SHP77 (cell line): ENCODE results near the gene ARSB.
"Not testable (repeated sequence)": the region's sequence is repeated elsewhere in the genome, so short reads cannot be mapped to it uniquely, and the experiment has no call there.

Experiments
- DNase-seq, 2 experiments: peaks; one replicate each; lab custom pipeline; 2025; lab: John Stamatoyannopoulos, UW

The ARSB gene

DNA sequence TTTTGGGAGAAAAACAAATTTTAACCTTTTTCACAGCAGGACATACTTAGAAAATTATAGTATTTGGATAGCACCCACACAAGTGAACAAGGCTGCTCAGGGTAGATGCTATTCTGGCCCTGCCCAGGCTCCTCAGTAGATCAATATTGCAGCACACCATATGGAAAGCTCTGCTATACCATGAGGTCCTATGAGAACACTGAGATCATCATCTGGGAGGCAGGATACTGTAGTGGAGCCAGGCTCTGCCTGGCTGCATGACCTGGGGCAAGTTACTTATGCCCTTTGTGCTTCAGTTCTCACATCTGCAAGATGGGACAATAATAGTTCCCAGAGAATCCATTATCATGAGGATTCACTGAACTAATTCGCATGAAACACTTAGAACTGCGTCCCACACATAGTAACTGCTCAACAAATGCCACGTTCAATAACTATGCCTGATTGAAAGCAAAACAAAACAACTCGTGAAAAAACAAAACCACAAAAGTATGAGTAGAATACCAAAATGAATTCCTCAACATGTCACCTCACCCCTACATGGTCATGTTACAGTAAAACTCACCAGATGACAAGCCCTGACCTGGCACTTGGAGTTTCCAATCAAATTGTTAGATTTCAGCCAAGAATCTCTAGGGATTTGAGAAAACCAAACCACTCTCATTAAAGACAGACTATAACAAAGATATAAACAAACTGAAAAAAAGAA is 31.9 kb downstream of the ARSB start:
- no peak for DNase-seq

DNA sequence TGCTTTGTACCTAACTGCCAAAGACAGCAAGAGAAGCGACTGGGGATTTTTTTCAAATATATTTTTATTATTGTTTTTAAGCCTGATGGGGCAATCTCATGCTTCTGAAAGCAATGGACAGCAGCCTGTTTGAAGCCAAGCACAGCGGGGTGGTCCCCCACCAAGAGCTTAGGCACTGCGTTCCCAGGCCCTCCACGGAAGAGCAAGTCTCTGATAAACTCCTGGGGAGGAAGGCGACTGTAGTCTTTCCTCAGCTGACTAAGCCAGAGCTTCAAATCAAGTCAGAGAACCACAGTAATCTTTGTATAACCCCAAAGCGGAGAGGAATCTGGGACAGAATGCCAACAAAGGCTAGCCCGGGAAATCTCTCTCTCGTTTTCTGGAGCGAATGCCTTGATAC is 54.4 kb downstream of the ARSB start:
- no peak for DNase-seq

- no peak for DNase-seq
Measured at GRCh38 chr5:78929833-78930232, 55.3 kb downstream of the ARSB start.

DNA sequence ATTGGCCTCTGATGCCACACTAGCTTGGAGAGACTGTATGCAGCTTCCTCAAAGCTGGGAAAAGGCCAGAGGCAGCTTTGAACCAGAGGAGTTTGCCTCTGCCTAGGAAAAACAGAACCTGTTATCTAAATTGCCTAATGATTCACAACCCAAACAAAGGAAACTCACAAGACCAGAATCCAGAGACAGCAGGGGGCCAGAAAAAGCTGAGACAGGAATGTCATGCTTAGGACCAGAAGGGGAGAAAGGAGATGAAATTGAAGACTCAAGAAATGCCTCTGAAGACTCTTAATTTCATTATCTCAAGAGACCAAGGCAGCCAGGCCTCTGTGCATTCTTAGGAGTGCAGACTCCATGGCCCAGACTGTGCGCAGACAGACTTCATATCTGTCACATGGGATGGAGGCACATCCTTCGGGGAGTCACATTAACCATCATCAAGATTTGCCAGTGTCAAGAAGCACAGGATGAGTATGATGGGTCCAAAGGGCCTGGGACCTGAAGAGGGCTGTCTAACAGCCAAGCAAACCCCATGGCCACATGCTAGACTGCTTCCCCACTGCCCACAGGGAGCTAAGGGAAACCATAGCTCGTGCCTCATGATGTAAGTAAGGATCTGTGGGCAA is 57.3 kb downstream of the ARSB start:
- DNase-seq: no peak

DNA sequence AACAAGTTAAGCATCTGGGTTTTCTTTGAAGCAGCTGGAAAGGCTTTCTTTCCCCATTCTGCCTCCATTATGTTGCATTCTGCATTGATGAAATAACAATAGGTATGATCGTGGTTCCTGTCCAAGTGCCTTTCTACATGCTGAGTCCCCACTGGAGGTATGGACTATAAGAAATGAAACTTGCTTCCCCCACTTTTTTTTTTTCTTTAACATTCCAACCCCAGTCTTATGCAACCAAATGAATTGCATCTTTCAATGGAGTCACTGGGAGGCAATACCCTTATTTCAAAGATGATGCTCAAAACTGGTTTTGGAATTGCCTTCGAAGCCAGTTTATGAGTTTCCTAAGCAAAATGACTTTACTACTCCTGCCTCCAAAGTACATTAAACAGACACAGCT is 58.9 kb downstream of the ARSB start:
- DNase-seq: no peak

- DNase-seq: no peak
Measured at GRCh38 chr5:78925129-78925876, 59.8 kb downstream of the ARSB start.

- DNase-seq: no peak
Measured at GRCh38 chr5:78923622-78923970, 61.5 kb downstream of the ARSB start.

DNA sequence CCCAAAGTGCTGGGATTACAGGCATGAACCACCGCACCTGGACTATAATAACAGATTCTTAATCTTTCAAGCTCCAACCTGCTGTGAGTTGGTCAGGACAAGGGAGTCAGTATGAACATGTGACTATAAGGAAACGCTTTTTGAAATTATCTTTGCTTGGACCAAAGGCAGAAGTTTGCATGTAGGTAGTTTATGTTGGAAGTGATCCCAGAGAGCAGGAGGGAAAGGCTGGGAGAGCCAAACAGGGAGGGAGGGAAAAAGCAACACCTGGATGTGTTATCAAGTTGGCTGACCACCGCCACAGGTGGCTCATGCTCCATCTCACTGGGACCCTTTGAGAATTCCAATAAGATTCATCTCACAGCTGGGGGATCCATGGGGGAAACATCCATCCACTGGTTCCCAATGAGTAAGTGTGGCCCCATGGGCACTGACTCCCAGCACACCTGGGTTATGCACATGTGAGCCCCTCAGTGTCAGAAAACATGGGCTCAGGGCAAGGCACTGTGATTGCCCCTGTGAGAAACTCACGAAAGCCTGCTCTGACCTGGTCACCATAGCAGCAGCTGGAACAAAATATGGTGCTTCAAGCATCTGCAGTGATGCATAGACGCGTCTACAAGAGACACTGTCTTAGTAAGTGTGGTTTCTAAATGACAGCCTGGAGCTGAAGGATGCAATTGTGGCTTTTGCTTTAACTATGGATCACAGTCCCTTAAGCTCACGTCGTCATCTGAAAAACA is 62.1 kb downstream of the ARSB start:
- no peak for DNase-seq

- no peak for DNase-seq
Measured at GRCh38 chr5:78920604-78921003, 64.5 kb downstream of the ARSB start.

GRCh38 chr5:78919796-78920195 is 65.3 kb downstream of the ARSB start:
- no peak for DNase-seq

DNA sequence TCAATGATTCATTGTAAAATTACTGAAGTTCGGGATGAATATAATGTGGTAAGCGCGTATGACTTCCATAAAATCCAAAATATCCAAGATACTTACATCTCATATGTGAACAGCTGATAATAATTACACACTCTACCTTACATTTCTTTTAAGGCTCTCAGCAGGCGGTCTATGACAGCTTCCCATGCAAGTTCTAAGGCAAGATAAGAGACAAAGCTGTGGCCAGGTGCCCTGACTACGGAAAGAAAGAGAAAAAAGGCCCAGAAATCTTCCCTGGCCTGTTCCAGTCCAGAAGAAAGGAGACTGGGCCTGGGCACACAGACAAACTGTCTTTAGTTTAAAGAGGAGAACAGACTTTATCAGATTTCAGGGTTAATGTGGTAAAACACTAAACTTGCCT is 69.1 kb downstream of the ARSB start:
- DNase-seq: no peak

- no peak for DNase-seq
Measured at GRCh38 chr5:78915170-78915569, 69.9 kb downstream of the ARSB start.

DNA sequence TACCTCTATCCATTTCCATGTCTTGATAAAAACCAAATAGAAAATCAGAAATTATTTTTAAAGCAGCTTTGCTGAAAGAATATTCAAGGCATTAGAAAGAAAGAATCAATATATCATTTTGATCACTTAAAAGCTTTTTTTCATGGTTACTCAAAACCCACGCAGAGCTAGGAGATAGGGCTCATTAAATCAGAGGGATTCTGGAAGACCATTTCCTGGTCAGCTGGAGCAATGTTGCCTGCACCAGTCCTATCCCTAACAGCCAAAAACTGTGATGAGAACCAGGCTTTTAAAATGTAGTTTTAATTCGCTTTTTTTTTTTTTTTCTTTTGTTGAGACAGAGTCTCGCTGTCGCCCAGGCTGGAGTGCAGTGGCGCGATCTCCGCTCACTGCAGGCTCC is 72.3 kb downstream of the ARSB start:
- DNase-seq: no peak

- DNase-seq: peak; percentile 20 to 35
Measured at GRCh38 chr5:78912085-78912771, 72.9 kb downstream of the ARSB start.

DNA sequence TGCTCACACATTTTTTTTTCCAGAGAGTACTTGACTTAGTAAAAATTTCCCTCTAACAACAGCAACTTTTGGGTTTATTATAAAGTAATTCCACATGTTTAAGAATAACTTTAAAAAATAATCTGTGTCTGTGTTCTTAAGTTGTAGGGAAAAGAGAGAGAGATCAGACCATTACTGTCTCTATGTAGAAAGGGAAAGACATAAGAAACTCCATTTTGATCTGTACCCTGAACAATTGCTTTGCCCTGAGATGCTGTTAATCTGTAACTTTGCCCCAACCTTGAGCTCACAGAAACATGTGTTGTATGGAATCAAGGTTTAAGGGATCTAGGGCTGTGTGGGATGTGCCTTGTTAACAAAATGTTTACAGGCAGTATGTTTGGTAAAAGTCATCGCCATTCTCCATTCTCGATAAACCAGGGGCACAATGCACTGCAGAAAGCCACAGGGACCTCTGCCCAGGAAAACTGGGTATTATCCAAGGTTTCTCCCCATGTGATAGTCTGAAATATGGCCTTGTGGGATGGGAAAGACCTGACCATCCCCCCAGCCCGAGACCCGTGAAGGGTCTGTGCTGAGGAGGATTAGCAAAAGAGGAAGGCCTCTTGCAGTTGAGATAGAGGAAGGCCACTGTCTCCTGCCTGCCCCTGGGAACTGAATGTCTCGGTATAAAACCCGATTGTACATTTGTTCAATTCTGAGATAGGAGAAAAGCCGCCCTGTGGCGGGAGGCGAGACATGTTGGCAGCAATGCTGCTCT is 75.7 kb downstream of the ARSB start:
- DNase-seq: not testable (repeated sequence)

GRCh38 chr5:78908173-78909061 is 76.7 kb downstream of the ARSB start:
- DNase-seq: peak; percentile 75 to 87

- no peak for DNase-seq
Measured at GRCh38 chr5:78907255-78907891, 77.7 kb downstream of the ARSB start.

- no peak for DNase-seq
Measured at GRCh38 chr5:78905084-78905938, 79.8 kb downstream of the ARSB start.

- no peak for DNase-seq
Measured at GRCh38 chr5:78903861-78904260, 81.2 kb downstream of the ARSB start.
